DMS79 (cell line): Measurements from ENCODE around the gene TCEAL4.
A peak's percentile ranks its signal among the peaks of the same experiment; 100 is the strongest.

Experiments used
- DNase-seq: peaks from one replicate; lab custom pipeline; 2025; lab: John Stamatoyannopoulos, UW

The TCEAL4 gene

GRCh38 chrX:103585411-103586313 is at the start of gene TCEAL4:
Gene TCEAL4 (plus strand): TSS chrX:103585515. CDS start chrX:103586676, 1,161 bp downstream.
- peak; percentile 22 for DNase-seq

GRCh38 chrX:103536071-103536470 is 49.2 kb upstream of the TCEAL4 start:
- no peak for DNase-seq

- DNase-seq, result no peak
Observed at GRCh38 chrX:103536732-103537131, 48.6 kb upstream of the TCEAL4 start.

GRCh38 chrX:103537871-103538387 is 47.4 kb upstream of the TCEAL4 start:
- DNase-seq, result no peak

- DNase-seq, result no peak
Observed at GRCh38 chrX:103538728-103539127, 46.6 kb upstream of the TCEAL4 start.

GRCh38 chrX:103539695-103540094 is 45.6 kb upstream of the TCEAL4 start:
- no peak for DNase-seq

GRCh38 chrX:103540145-103540544 is 45.2 kb upstream of the TCEAL4 start:
- no peak for DNase-seq

- no peak for DNase-seq
Observed at GRCh38 chrX:103549916-103550315, 35.4 kb upstream of the TCEAL4 start.

GRCh38 chrX:103550415-103551051 is 34.8 kb upstream of the TCEAL4 start:
- no peak for DNase-seq

- no peak for DNase-seq
Observed at GRCh38 chrX:103552236-103552635, 33.1 kb upstream of the TCEAL4 start.

GRCh38 chrX:103554687-103555424 is 30.5 kb upstream of the TCEAL4 start:
- DNase-seq, result no peak

- DNase-seq, result peak; percentile 31
Observed at GRCh38 chrX:103556963-103557612, 28.2 kb upstream of the TCEAL4 start.

- no peak for DNase-seq
Observed at GRCh38 chrX:103560256-103560655, 25.1 kb upstream of the TCEAL4 start.

GRCh38 chrX:103562801-103563200 is 22.5 kb upstream of the TCEAL4 start:
- no peak for DNase-seq

- no peak for DNase-seq
Observed at GRCh38 chrX:103565197-103565596, 20.1 kb upstream of the TCEAL4 start.

GRCh38 chrX:103565752-103566151 is 19.6 kb upstream of the TCEAL4 start:
- DNase-seq, result no peak

- DNase-seq, result no peak
Observed at GRCh38 chrX:103571121-103571520, 14.2 kb upstream of the TCEAL4 start.

GRCh38 chrX:103571726-103572125 is 13.6 kb upstream of the TCEAL4 start:
- no peak for DNase-seq

- DNase-seq, result no peak
Observed at GRCh38 chrX:103573202-103573601, 12.1 kb upstream of the TCEAL4 start.

GRCh38 chrX:103584596-103584995 is 719 bp upstream of the TCEAL4 start:
- DNase-seq, result no peak

- DNase-seq, result no peak
Observed at GRCh38 chrX:103586314-103586646, 965 bp downstream of the TCEAL4 start.

- DNase-seq, result no peak
Observed at GRCh38 chrX:103586659-103587058, 1.3 kb downstream of the TCEAL4 start.
